PC-9 (cell line): ENCODE data around the gene C20orf144.

ENCODE experiments used
- CTCF ChIP-seq: fragments of 200-600 bp; sonication (generic); conservative IDR thresholded peaks from 2 replicates; pipeline ENCODE4 v1.6.1; 2017; ENCODE audit warnings: mixed run types, antibody characterized with exemption, mild to moderate bottlenecking, moderate library complexity
- EZH2 ChIP-seq: fragments of 200-600 bp; sonication (generic); IDR thresholded peaks from 2 replicates; pipeline ENCODE4 v1.8.0; 2017; ENCODE audit warnings: antibody characterized with exemption, low read depth

- TF ChIP-seq CTCF, result no peak
- TF ChIP-seq EZH2, result no peak
Observed at GRCh38 chr20:33656783-33657703, 5.1 kb upstream of the C20orf144 start.
